GM12878 (cell line): ENCODE results near the gene NRK.

Experiments used
- EZH2 ChIP-seq: IDR thresholded peaks from 2 replicates; pipeline ENCODE4 v1.6.1; 2012; ENCODE audit warnings: low read depth, mild to moderate bottlenecking, control low read depth, inconsistent platforms, low read length, borderline replicate concordance; ENCODE audit not compliant: control insufficient read depth
- FOXM1 ChIP-seq: IDR thresholded peaks from 2 replicates; pipeline ENCODE4 v1.6.1; 2012; ENCODE audit warnings: low read depth, mild to moderate bottlenecking, inconsistent platforms, low read length, moderate library complexity
- MYB ChIP-seq: fragments of 150-350 bp; IDR thresholded peaks from 2 replicates; pipeline ENCODE4 v1.6.1; 2014; ENCODE audit warnings: mild to moderate bottlenecking, low read depth, low read length, borderline replicate concordance
- RAD21 ChIP-seq: IDR thresholded peaks from 2 replicates; pipeline ENCODE4 v1.6.1; 2011; ENCODE audit warnings: mild to moderate bottlenecking, low read depth, low read length, moderate library complexity; ENCODE audit not compliant: insufficient read depth
- RBBP5 ChIP-seq: fragments of 200-600 bp; sonication (generic); conservative IDR thresholded peaks from 2 replicates; pipeline ENCODE4 v1.6.1; 2016
- SMAD1 ChIP-seq: fragments of 450-650 bp; IDR thresholded peaks from 2 replicates; pipeline ENCODE4 v1.6.1; 2018; ENCODE audit warnings: mild to moderate bottlenecking, low read depth; ENCODE audit not compliant: partially characterized antibody
- SP1 ChIP-seq: IDR thresholded peaks from one replicate; pipeline ENCODE4 v1.6.1; 2011; ENCODE audit warnings: low read depth, low read length
- TF ChIP-seq, protein P1 (sequence below): IDR thresholded peaks from 2 replicates; pipeline ENCODE4 v1.6.1; 2012; ENCODE audit warnings: low read depth, low read length, improper control_type of control experiment
- TF ChIP-seq, protein P2 (sequence below), 3 experiments: IDR thresholded peaks in 2 of 3; conservative IDR thresholded peaks in 1 of 3; 2 replicates each; pipeline ENCODE4 v1.5.1; 2011; ENCODE audit warnings: low read depth in 3 of 3, low read length in 3 of 3, mild to moderate bottlenecking in 3 of 3, control low read depth in 2 of 3, moderate library complexity in 2 of 3, inconsistent platforms in 1 of 3, mixed read lengths in 1 of 3; ENCODE audit not compliant: control insufficient read depth in 2 of 3, insufficient read depth in 1 of 3; ENCODE audit errors: extremely low read depth in 1 of 3
- TF ChIP-seq, protein P3 (sequence below): fragments of 450-650 bp; IDR thresholded peaks from 2 replicates; pipeline ENCODE4 v1.6.1; 2017; ENCODE audit warnings: mild to moderate bottlenecking
- TF ChIP-seq, protein P4 (sequence below): IDR thresholded peaks from 2 replicates; pipeline ENCODE4 v1.6.1; 2011; ENCODE audit warnings: low read depth, low read length, improper control_type of control experiment, borderline replicate concordance

DNA sequence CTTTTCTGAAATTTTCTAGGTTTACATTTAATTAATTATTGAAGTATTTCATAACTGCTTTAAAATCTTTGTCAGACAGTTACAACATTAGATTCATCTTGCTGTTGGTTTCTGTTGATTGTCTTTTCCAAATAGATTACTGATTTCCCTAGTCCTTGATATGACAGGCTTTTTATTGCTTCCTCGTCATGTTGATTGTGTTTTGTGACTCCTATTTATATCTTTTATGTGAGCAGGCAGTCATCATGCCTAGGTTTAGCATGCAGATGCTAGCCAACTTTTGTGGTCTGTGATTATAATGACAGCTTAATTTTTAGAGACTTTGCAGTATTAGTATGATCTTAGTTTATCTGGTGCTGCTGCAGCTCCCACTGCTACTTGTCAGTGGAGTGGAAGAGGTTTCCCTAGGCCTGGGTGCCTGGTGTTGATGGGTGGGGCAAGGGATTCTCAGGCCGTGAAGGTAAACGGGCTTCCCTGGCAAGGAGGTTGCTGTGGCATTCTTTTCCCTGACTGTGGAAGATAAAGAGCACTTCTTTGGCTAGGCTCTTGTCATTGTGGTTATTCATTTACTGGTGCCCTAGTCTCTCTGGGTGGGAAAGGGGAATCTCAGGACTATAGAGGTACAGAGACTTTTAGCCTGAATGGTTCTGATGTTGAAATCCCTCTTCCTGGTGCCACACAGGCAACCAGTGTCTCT, 150.5 kb downstream of the NRK start:
- TF ChIP-seq MYB (no peak), RAD21 (no peak), SP1 (no peak), EZH2 (no peak), SMAD1 (no peak), FOXM1 (no peak), RBBP5 (no peak)
- TF ChIP-seq, protein P1, sequence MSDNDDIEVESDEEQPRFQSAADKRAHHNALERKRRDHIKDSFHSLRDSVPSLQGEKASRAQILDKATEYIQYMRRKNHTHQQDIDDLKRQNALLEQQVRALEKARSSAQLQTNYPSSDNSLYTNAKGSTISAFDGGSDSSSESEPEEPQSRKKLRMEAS = no peak
- TF ChIP-seq, protein P2, sequence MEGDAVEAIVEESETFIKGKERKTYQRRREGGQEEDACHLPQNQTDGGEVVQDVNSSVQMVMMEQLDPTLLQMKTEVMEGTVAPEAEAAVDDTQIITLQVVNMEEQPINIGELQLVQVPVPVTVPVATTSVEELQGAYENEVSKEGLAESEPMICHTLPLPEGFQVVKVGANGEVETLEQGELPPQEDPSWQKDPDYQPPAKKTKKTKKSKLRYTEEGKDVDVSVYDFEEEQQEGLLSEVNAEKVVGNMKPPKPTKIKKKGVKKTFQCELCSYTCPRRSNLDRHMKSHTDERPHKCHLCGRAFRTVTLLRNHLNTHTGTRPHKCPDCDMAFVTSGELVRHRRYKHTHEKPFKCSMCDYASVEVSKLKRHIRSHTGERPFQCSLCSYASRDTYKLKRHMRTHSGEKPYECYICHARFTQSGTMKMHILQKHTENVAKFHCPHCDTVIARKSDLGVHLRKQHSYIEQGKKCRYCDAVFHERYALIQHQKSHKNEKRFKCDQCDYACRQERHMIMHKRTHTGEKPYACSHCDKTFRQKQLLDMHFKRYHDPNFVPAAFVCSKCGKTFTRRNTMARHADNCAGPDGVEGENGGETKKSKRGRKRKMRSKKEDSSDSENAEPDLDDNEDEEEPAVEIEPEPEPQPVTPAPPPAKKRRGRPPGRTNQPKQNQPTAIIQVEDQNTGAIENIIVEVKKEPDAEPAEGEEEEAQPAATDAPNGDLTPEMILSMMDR (IDR thresholded peaks at IDR 0.05 in 2 of 3, conservative IDR thresholded peaks at IDR 0.05 in 1 of 3; ENCODE audit: control insufficient read depth in 2 of 3, extremely low read depth in 1 of 3, insufficient read depth in 1 of 3, low read depth in 3 of 3, low read length in 3 of 3) = no peak
- TF ChIP-seq, protein P3, sequence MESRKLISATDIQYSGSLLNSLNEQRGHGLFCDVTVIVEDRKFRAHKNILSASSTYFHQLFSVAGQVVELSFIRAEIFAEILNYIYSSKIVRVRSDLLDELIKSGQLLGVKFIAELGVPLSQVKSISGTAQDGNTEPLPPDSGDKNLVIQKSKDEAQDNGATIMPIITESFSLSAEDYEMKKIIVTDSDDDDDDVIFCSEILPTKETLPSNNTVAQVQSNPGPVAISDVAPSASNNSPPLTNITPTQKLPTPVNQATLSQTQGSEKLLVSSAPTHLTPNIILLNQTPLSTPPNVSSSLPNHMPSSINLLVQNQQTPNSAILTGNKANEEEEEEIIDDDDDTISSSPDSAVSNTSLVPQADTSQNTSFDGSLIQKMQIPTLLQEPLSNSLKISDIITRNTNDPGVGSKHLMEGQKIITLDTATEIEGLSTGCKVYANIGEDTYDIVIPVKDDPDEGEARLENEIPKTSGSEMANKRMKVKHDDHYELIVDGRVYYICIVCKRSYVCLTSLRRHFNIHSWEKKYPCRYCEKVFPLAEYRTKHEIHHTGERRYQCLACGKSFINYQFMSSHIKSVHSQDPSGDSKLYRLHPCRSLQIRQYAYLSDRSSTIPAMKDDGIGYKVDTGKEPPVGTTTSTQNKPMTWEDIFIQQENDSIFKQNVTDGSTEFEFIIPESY = no peak
- TF ChIP-seq, protein P4, sequence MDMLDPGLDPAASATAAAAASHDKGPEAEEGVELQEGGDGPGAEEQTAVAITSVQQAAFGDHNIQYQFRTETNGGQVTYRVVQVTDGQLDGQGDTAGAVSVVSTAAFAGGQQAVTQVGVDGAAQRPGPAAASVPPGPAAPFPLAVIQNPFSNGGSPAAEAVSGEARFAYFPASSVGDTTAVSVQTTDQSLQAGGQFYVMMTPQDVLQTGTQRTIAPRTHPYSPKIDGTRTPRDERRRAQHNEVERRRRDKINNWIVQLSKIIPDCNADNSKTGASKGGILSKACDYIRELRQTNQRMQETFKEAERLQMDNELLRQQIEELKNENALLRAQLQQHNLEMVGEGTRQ = no peak
